K562 (cell line): ENCODE measurements around the gene SART3. TPM values are rescaled to one million over a fixed set of nuclear protein-coding genes. Genes with fewer than 3 reads are reported as not detected.
A peak's percentile ranks its signal among the peaks of the same experiment; 100 is the strongest.

Source experiments
- JUND ChIP-seq, 2 experiments: IDR thresholded peaks; 2 replicates in 1 of 2; 3 replicates in 1 of 2; pipeline ENCODE4 v1.6.1; 2011; ENCODE audit warnings: borderline replicate concordance in 2 of 2, low read depth in 2 of 2, low read length in 2 of 2, improper control_type of control experiment in 1 of 2, missing biosample characterization in 1 of 2, missing genetic modification characterization in 1 of 2, missing genetic modification reagents in 1 of 2
- POLR3A ChIP-seq: IDR thresholded peaks from 2 replicates; pipeline ENCODE4 v1.6.1; 2011; ENCODE audit warnings: borderline replicate concordance, mild to moderate bottlenecking, moderate library complexity; ENCODE audit not compliant: insufficient read length, insufficient read depth; ENCODE audit errors: extremely low read depth
- RAD21 ChIP-seq, 2 experiments: fragments of 250-450 bp in 1 of 2; fragments of 450-650 bp in 1 of 2; sonication (Bioruptor Pico) in 1 of 2; formaldehyde crosslinking in 1 of 2; IDR thresholded peaks in 1 of 2; conservative IDR thresholded peaks in 1 of 2; 2 replicates each; pipeline versions ENCODE4 v1.4.0 to v1.8.0; 2020 to 2022; ENCODE audit warnings: mild to moderate bottlenecking in 2 of 2, moderate library complexity in 1 of 2
- SMC3 ChIP-seq: conservative IDR thresholded peaks from 2 replicates; pipeline ENCODE4 v1.6.1; 2011; ENCODE audit warnings: low read depth, low read length, improper control_type of control experiment; ENCODE audit not compliant: insufficient read depth
- XRCC5 ChIP-seq: fragments of 200-400 bp; formaldehyde crosslinking; IDR thresholded peaks from 2 replicates; pipeline ENCODE4 v1.6.1; 2017; ENCODE audit warnings: low read depth, mild to moderate bottlenecking, low read length
- ZNF785 ChIP-seq: fragments of 250-450 bp; sonication (Bioruptor Pico); IDR thresholded peaks from 2 replicates; pipeline ENCODE4 v1.4.0; 2020; ENCODE audit warnings: mild to moderate bottlenecking
- polyA plus RNA-seq, 8 experiments: library from polyadenylated mRNA; depleted of rRNA in 4 of 8; stranded (reverse) in 5 of 8; unstranded in 3 of 8; fragments of >200 nt; fragmentation: Nextera tagmentation in 2 of 8; fragmentation: Illumina TruSeq in 1 of 8; extraction: Ambion mirVana in 2 of 8; extraction: Trizol in 1 of 8; gene quantifications; 2 replicates each; pipeline versions ENCODE4 v1.2.1 to v1.2.3, GENCODE V29; 2011 to 2014; ENCODE audit warnings: inconsistent platforms in 1 of 8, missing spikeins in 1 of 8
- total RNA-seq, 7 experiments: library from RNA; depleted of rRNA in 6 of 7; stranded (reverse); fragments of >200 nt in 6 of 7; fragmentation: Illumina TruSeq in 2 of 7; extraction: Trizol in 2 of 7; gene quantifications; 2 replicates each; pipeline versions ENCODE4 v1.2.1 to v1.2.3, GENCODE V29; 2011 to 2021; ENCODE audit warnings: low replicate concordance in 1 of 7
- TF ChIP-seq, protein P1 (sequence below), 3 experiments: IDR thresholded peaks in 2 of 3; conservative IDR thresholded peaks in 1 of 3; 2 replicates each; pipeline ENCODE4 v1.5.1; 2011 to 2012; ENCODE audit warnings: low read length in 3 of 3, mild to moderate bottlenecking in 3 of 3, control low read depth in 2 of 3, improper control_type of control experiment in 1 of 3, inconsistent platforms in 1 of 3, low read depth in 1 of 3, mixed read lengths in 1 of 3, moderate library complexity in 1 of 3; ENCODE audit not compliant: insufficient read depth in 2 of 3
- TF ChIP-seq, protein P2 (sequence below): fragments of 450-650 bp; formaldehyde crosslinking; IDR thresholded peaks from 2 replicates; pipeline ENCODE4 v1.4.0; 2020; ENCODE audit warnings: mild to moderate bottlenecking, moderate library complexity
- TF ChIP-seq, protein P3 (sequence below), 2 experiments: fragments of 450-650 bp in 1 of 2; sonication (generic) in 1 of 2; formaldehyde crosslinking in 1 of 2; IDR thresholded peaks in 1 of 2; conservative IDR thresholded peaks in 1 of 2; 2 replicates each; pipeline versions ENCODE4 v1.6.1 to v1.8.1; 2016 to 2023; ENCODE audit warnings: mild to moderate bottlenecking in 2 of 2, moderate library complexity in 2 of 2, inconsistent platforms in 1 of 2, missing genetic modification reagents in 1 of 2
- TF ChIP-seq, protein P4 (sequence below): fragments of 450-650 bp; IDR thresholded peaks from 2 replicates; pipeline ENCODE4 v1.6.1; 2016

The SART3 gene
- total and polyA plus RNA-seq, 9 of the 15 experiments (the other 6 are each of a cell fraction or from before 2014, with no cell fraction given): 8.9 to 167 (median 56.7) TPM

DNA sequence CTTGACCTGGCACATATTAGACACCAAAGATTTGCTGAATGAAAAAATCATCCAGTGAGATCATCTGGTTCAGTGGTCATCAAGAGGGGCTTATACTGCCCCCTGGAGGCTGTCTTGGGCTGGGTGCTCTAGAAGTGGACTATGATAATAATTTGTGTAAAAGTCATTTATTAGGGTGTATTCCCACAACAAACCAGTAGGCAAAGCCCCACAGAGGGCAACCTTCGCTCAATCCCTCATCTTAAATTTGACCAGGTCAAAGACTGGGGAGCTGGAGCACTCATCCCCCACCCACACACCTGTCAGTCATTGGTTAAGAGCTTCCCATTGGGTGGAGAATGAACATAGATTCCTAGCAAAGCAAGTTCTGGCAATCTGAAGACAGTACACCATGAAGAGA lies 65.9 kb downstream of the SART3 start (continued):
- TF ChIP-seq, protein P1, sequence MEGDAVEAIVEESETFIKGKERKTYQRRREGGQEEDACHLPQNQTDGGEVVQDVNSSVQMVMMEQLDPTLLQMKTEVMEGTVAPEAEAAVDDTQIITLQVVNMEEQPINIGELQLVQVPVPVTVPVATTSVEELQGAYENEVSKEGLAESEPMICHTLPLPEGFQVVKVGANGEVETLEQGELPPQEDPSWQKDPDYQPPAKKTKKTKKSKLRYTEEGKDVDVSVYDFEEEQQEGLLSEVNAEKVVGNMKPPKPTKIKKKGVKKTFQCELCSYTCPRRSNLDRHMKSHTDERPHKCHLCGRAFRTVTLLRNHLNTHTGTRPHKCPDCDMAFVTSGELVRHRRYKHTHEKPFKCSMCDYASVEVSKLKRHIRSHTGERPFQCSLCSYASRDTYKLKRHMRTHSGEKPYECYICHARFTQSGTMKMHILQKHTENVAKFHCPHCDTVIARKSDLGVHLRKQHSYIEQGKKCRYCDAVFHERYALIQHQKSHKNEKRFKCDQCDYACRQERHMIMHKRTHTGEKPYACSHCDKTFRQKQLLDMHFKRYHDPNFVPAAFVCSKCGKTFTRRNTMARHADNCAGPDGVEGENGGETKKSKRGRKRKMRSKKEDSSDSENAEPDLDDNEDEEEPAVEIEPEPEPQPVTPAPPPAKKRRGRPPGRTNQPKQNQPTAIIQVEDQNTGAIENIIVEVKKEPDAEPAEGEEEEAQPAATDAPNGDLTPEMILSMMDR (IDR thresholded peaks at IDR 0.05 in 2 of 3, conservative IDR thresholded peaks at IDR 0.05 in 1 of 3; ENCODE audit: insufficient read depth in 2 of 3, low read depth in 1 of 3, low read length in 3 of 3): peak; percentile 84 to 93 (median 84)
- TF ChIP-seq, protein P2, sequence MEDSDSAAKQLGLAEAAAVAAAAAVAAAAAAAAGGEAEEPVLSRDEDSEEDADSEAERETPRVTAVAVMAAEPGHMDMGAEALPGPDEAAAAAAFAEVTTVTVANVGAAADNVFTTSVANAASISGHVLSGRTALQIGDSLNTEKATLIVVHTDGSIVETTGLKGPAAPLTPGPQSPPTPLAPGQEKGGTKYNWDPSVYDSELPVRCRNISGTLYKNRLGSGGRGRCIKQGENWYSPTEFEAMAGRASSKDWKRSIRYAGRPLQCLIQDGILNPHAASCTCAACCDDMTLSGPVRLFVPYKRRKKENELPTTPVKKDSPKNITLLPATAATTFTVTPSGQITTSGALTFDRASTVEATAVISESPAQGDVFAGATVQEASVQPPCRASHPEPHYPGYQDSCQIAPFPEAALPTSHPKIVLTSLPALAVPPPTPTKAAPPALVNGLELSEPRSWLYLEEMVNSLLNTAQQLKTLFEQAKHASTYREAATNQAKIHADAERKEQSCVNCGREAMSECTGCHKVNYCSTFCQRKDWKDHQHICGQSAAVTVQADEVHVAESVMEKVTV: peak; percentile 49; the same call in 1 of the 2 replicates
- TF ChIP-seq, protein P3, sequence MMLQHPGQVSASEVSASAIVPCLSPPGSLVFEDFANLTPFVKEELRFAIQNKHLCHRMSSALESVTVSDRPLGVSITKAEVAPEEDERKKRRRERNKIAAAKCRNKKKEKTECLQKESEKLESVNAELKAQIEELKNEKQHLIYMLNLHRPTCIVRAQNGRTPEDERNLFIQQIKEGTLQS (IDR thresholded peaks at IDR 0.05): peak; percentile 40; the same call in 1 of the 2 replicates
- TF ChIP-seq, protein P3 (CRISPR knock-in tag; conservative IDR thresholded peaks at IDR 0.05): no peak
- peak; percentile 76 for TF ChIP-seq SMC3
- peak; percentile 73 to 90 for TF ChIP-seq RAD21 (CRISPR knock-in tag; conservative IDR thresholded peaks at IDR 0.05 in 1 of 2, IDR thresholded peaks at IDR 0.05 in 1 of 2)
- TF ChIP-seq POLR3A: no peak
- TF ChIP-seq, protein P4, sequence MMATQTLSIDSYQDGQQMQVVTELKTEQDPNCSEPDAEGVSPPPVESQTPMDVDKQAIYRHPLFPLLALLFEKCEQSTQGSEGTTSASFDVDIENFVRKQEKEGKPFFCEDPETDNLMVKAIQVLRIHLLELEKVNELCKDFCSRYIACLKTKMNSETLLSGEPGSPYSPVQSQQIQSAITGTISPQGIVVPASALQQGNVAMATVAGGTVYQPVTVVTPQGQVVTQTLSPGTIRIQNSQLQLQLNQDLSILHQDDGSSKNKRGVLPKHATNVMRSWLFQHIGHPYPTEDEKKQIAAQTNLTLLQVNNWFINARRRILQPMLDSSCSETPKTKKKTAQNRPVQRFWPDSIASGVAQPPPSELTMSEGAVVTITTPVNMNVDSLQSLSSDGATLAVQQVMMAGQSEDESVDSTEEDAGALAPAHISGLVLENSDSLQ: peak; percentile 79
- TF ChIP-seq XRCC5: 0 out of 2 replicates have a peak, but pooled peaks have one; percentile 56
- peak; percentile 46; the same call in 1 of the 2 replicates for TF ChIP-seq JUND (IDR thresholded peaks at IDR 0.05; ENCODE audit: borderline replicate concordance, low read depth, low read length)
- TF ChIP-seq JUND (tag; IDR thresholded peaks at IDR 0.05; ENCODE audit: borderline replicate concordance, low read depth, low read length): peak; percentile 64; the same call in 1 of the 3 replicates
- no peak for TF ChIP-seq ZNF785
